ENCODE measurements around the gene PCDH17.

Gene PCDH17

DNA sequence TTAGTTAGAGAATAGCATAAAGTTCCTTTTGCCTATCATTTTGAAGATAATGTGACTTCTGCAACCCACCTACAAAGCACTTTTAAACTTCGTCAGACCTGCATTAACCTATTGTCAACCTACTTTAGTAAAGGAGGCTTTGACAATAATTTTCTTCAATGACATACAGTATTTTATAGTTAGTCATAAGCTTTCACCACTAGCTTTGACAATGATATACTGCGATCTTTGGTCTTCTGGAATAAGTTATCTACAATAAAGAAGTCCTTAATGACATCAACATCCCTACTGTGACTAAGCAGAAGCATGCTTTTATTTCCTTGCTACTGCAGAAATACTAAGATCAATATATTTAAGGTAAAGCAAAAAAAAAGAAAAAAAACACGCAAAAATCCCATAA is 9.5 kb downstream of the PCDH17 start:
- no peaks in the 10 kb centered on the region; the same call in 1 of the 2 replicates for H3K4me1 ChIP-seq
- H3K36me3 ChIP-seq, result no peaks in the 10 kb centered on the region
- H3K9me3 ChIP-seq, result no peaks in the 10 kb centered on the region
- TF ChIP-seq, protein P1, sequence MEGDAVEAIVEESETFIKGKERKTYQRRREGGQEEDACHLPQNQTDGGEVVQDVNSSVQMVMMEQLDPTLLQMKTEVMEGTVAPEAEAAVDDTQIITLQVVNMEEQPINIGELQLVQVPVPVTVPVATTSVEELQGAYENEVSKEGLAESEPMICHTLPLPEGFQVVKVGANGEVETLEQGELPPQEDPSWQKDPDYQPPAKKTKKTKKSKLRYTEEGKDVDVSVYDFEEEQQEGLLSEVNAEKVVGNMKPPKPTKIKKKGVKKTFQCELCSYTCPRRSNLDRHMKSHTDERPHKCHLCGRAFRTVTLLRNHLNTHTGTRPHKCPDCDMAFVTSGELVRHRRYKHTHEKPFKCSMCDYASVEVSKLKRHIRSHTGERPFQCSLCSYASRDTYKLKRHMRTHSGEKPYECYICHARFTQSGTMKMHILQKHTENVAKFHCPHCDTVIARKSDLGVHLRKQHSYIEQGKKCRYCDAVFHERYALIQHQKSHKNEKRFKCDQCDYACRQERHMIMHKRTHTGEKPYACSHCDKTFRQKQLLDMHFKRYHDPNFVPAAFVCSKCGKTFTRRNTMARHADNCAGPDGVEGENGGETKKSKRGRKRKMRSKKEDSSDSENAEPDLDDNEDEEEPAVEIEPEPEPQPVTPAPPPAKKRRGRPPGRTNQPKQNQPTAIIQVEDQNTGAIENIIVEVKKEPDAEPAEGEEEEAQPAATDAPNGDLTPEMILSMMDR (IDR thresholded peaks at IDR 0.05; ENCODE audit: low read depth, low read length), result no peak
- H3K27me3 ChIP-seq, result no peaks in the 10 kb centered on the region
- H3K4me3 ChIP-seq (ENCODE audit: low read depth, low read length), result no peak overlapping the region
- DNase-seq, result no peak

DNA sequence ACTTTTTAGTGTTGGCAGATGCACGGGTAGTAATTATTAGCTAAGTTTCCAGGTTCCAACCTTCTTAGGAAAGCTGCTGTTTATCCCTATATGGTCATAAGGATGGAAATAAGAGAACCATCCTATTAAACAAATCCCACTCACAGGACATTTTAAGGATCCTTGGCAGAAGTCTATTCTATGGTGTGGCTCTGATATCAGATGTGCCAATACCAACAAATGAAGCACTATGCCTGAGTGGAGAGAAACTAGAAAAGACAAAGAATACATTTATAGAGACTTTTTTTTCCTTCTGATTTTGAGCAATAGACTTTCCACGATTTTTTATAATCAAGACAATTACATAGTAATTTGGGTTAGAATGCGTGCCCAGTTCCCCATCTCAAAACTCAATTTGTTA is 12.6 kb downstream of the PCDH17 start:
- Histone ChIP-seq H3K9me3 (no peaks in the 10 kb centered on the region), H3K4me1 (no peaks in the 10 kb centered on the region), H3K4me3 (ENCODE audit: low read depth, low read length) (no peak overlapping the region), H3K36me3 (no peaks in the 10 kb centered on the region), H3K27me3 (no peaks in the 10 kb centered on the region)
- DNase-seq, result no peak
- TF ChIP-seq, protein P1 (IDR thresholded peaks at IDR 0.05; ENCODE audit: low read depth, low read length), result no peak

DNA sequence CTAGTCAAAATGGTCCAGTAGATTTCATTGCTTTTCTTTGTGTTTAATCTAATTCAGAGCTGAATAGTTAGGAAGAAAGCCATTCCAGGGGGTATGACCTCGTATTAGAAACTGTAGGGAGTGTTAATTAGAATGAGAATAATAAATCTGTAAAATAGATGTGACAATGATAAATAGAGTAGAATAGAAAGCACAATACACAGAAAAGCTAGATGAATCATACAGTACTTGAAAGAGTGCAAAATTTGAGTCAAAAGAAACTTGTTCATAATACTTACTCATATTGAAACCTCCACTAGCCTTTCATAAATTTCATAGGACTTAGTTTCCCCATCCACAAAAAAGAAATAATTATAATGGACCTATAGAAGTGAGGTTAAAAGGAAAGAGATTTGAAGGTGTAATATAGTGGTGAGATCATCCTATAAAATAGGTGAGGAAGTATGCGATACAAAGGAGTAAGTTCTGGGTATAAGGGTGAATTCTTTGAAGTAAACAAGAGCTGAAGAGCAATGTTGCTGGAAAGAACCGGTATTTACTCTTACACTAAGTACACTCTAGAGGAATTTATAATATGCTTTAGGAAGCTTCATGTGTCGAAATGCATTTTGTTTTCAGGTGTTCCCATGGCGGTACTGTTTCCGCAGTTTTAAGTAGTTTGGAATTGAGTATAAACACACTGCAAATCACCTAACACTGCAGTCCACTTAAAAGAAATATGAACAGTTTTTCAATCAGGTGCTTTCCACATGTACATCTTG is 21.9 kb downstream of the PCDH17 start:
- Histone ChIP-seq H3K9me3 (no peaks in the 10 kb centered on the region), H3K4me3 (ENCODE audit: low read depth, low read length) (no peak overlapping the region), H3K27me3 (no peaks in the 10 kb centered on the region), H3K4me1 (peaks cover 11% of the 10 kb centered on the region), H3K36me3 (no peaks in the 10 kb centered on the region)
- TF ChIP-seq, protein P1 (IDR thresholded peaks at IDR 0.05; ENCODE audit: low read depth, low read length), result no peak
- no peak for DNase-seq

DNA sequence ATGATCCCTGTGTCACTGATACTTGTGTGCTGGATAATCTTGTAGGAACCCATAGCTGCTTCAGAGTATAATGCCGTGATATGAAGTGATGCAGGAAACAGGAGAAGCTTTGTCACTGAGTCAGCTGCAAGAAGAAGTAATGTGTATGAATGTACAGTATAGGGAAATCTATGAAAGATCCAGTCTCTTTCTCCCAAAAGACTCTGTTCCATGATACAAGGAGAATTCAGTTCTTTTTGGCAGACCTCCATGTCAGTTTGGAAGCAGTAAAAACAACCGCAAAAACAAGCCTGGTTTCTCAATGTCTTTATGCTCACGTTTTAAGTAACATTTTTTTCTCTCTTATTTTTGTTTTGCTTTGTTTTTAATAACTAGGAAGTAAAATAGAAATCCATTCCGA is 33.9 kb downstream of the PCDH17 start:
- H3K27me3 ChIP-seq, result no peaks in the 10 kb centered on the region
- H3K36me3 ChIP-seq, result no peaks in the 10 kb centered on the region
- no peaks in the 10 kb centered on the region for H3K9me3 ChIP-seq
- H3K4me3 ChIP-seq (ENCODE audit: low read depth, low read length), result no peak overlapping the region
- H3K4me1 ChIP-seq, result no peaks in the 10 kb centered on the region
- TF ChIP-seq, protein P1 (IDR thresholded peaks at IDR 0.05; ENCODE audit: low read depth, low read length), result no peak
- no peak for DNase-seq

DNA sequence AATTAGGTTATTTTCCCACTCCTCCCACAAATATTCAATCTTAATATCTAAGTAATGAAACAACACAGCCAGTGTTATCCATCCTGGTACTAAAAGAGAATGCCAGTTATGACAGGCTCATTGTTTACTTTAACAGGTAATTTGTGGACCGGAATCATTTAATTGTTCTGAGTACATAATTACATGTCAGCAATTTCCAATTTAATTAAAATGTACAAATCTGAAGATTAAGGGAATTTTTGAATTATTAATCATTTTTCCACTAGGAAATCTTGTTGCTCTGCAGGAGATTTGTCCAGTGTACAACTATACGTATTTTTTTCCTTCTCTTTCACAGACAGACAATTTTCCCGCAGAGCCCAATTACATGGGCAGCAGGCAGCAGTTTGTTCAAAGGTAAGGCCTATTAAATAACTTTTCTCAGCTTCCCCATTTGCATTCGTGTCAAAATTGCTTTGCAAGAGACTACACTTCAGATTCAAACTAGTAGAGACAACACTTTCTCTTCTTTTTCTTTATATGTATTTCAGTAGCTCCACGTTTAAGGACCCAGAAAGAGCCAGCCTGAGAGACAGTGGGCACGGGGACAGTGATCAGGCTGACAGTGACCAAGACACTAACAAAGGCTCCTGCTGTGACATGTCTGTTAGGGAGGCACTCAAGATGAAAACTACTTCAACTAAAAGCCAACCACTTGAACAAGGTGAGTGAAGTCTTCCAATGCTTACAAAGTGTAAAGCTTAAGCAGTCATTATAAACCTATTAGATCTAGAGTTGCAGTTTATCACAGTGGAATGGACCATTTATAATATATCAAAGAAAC is 34.8 kb downstream of the PCDH17 start:
- no peaks in the 10 kb centered on the region for H3K27me3 ChIP-seq
- no peak for DNase-seq
- no peaks in the 10 kb centered on the region for H3K36me3 ChIP-seq
- TF ChIP-seq, protein P1 (IDR thresholded peaks at IDR 0.05; ENCODE audit: low read depth, low read length), result no peak
- no peak overlapping the region for H3K4me3 ChIP-seq (ENCODE audit: low read depth, low read length)
- H3K9me3 ChIP-seq, result no peaks in the 10 kb centered on the region
- H3K4me1 ChIP-seq, result no peaks in the 10 kb centered on the region

DNA sequence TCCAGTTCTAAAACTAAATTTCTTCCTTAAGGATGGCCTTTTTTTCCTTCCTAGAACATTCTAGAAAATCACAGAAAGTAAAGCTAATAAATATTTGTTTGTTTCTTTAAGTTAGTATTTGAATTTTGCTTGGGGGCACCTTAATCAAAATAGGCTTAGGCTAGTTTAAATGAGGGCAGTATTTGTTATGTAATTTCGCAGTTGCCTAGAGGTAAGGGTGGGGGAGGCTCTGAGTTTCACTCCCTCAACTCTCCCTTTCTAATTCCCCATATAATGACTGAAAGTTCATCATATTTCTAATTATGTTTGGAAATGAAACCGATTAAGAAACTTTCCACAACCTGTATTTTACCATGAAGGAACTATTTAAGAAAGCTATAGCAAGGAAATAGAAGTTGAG is 40.6 kb downstream of the PCDH17 start:
- Histone ChIP-seq H3K4me1 (peaks cover 7% of the 10 kb centered on the region), H3K36me3 (peaks cover 4% of the 10 kb centered on the region), H3K4me3 (ENCODE audit: low read depth, low read length) (no peak overlapping the region), H3K9me3 (no peaks in the 10 kb centered on the region), H3K27me3 (no peaks in the 10 kb centered on the region)
- DNase-seq, result no peak
- TF ChIP-seq, protein P1 (IDR thresholded peaks at IDR 0.05; ENCODE audit: low read depth, low read length), result no peak

All from BE2C (cell line).